Common myeloid progenitor, CD34-positive (primary cell): ENCODE data around the gene FHIT.

Source experiments
- CTCF ChIA-PET: fragments of 350-600 bp; sonication (Branson Sonifier 250); formaldehyde crosslinking; loops from one replicate; lab custom pipeline; 2021; ENCODE audit warnings: antibody characterized with exemption; lab: Charles Lee
- POLR2A ChIA-PET: fragments of 350-600 bp; sonication (Branson Sonifier 250); formaldehyde crosslinking; loops from one replicate; lab custom pipeline; 2021; ENCODE audit warnings: antibody characterized with exemption; lab: Charles Lee
- DNase-seq, 3 donors: peaks; one replicate each; pipeline versions ENCODE4 v3.0.0 to v3.0.0-alpha.2; 2013
- H3K27ac ChIP-seq, 2 experiments: 1 replicate in 1 of 2; 2 replicates in 1 of 2; pipeline ENCODE4 v1.7.0; 2013; ENCODE audit warnings: inconsistent platforms in 2 of 2, low read length in 2 of 2, mild to moderate bottlenecking in 2 of 2, low read depth in 1 of 2, moderate library complexity in 1 of 2; ENCODE audit not compliant: severe bottlenecking in 2 of 2, insufficient read depth in 1 of 2, poor library complexity in 1 of 2
- H3K27me3 ChIP-seq, 5 experiments: replicated peaks in 2 of 5; 1 replicate in 3 of 5; 2 replicates in 2 of 5; pipeline versions ENCODE4 v1.6.1 to v1.7.0; 2013; ENCODE audit warnings: low read length in 4 of 5, mild to moderate bottlenecking in 2 of 5, moderate library complexity in 2 of 5, inconsistent platforms in 1 of 5; ENCODE audit not compliant: insufficient read depth in 5 of 5, control insufficient read depth in 4 of 5
- H3K36me3 ChIP-seq, 4 experiments: 1 replicate in 2 of 4; 2 replicates in 2 of 4; pipeline versions ENCODE4 v1.6.1 to v1.7.0; 2013; ENCODE audit warnings: low read length in 3 of 4, control low read depth in 1 of 4, mild to moderate bottlenecking in 1 of 4; ENCODE audit not compliant: control insufficient read depth in 4 of 4, insufficient read depth in 4 of 4
- H3K4me1 ChIP-seq, 4 experiments: 1 replicate in 3 of 4; 2 replicates in 1 of 4; pipeline versions ENCODE4 v1.6.1 to v1.7.1; 2013; ENCODE audit warnings: low read length in 3 of 4, mild to moderate bottlenecking in 3 of 4, control low read depth in 1 of 4, inconsistent platforms in 1 of 4, moderate library complexity in 1 of 4; ENCODE audit not compliant: control insufficient read depth in 4 of 4, insufficient read depth in 4 of 4; ENCODE audit errors: control extremely low read depth in 1 of 4
- H3K4me3 ChIP-seq, 7 experiments: 1 replicate in 4 of 7; 2 replicates in 3 of 7; pipeline versions ENCODE4 v1.5.1 to v1.7.0; 2013; ENCODE audit warnings: mild to moderate bottlenecking in 7 of 7, low read length in 6 of 7, moderate library complexity in 6 of 7, inconsistent platforms in 2 of 7, low read depth in 2 of 7, control low read depth in 1 of 7; ENCODE audit not compliant: insufficient read depth in 4 of 7, control insufficient read depth in 1 of 7; ENCODE audit errors: extremely low read depth in 1 of 7
- H3K9me3 ChIP-seq, 5 experiments: 1 replicate in 4 of 5; 2 replicates in 1 of 5; pipeline versions ENCODE4 v1.6.1 to v1.7.1; 2013; ENCODE audit warnings: low read length in 4 of 5, mild to moderate bottlenecking in 2 of 5, inconsistent platforms in 1 of 5, low read depth in 1 of 5, moderate library complexity in 1 of 5; ENCODE audit not compliant: control insufficient read depth in 4 of 5, insufficient read depth in 2 of 5; ENCODE audit errors: control extremely low read depth in 1 of 5
- WGBS: methylation state at CpG from one replicate; pipeline ENCODE4 v1.1.5; 2013; ENCODE audit not compliant: insufficient coverage; 5-methylcytosine and 5-hydroxymethylcytosine counted together

Gene FHIT

DNA sequence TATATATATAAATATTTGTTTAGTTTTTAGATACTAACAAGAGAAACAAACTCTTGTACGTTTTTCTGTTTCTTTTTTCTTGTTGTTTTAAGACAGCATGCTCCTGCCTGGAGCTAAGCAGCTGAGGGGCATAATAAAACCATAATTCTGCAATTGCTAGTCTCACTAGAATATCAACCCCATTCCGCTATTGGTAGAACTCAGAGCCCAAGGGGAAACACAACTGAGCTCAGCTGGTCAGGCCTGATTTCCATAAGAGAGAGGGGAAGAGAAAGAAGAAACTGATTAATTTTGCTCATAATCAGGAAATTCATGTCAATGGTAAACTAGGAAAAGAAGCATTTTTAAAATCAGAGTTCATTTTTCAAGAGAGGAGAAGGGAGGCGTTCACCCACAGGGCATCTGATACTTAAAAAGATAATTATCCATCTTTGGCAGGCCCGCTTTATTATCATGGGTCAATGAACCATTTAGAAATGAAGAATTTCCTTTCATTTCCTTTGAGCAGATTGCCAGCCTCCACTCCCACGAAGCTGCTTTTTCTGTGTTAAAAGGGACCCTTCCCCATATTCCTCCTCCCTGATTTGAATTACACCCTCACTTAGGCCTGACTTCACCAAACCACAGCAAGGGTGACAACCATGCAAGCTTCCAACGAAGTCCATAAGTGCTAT lies 1236.1 kb downstream of the FHIT start:
- no peak for DNase-seq
- 92% methylated on average over 2 of the region's 6 CpGs for WGBS
- Histone ChIP-seq H3K9me3 (peaks cover 0 to 6% (median 0%) of the 10 kb centered on the region in 5 experiments), H3K4me3 (no peak overlapping the region), H3K4me1 (peaks cover 12 to 16% (median 16%) of the 10 kb centered on the region in 4 experiments), H3K27ac (no peak overlapping the region), H3K36me3 (no peaks in the 10 kb centered on the region), H3K27me3 (no peaks in the 10 kb centered on the region)
- POLR2A ChIA-PET: no interaction called here
- CTCF ChIA-PET: no interaction called here

GRCh38 chr3:60013241-60013640 lies 1238.0 kb downstream of the FHIT start:
- 88% methylated on average over 1 of the region's 1 CpG for WGBS
- no peak for DNase-seq
- Histone ChIP-seq H3K4me1 (peaks cover 12 to 25% (median 20%) of the 10 kb centered on the region in 4 experiments), H3K36me3 (no peaks in the 10 kb centered on the region), H3K4me3 (no peak overlapping the region), H3K27me3 (no peaks in the 10 kb centered on the region), H3K27ac (no peak overlapping the region), H3K9me3 (peaks cover 0 to 6% (median 0%) of the 10 kb centered on the region in 5 experiments)
- ChIA-PET CTCF (interaction anchor here (1.2 kb wide), 1 partner anchor 10 kb away, joined by 4 read pairs; no protein-coding TSS in a partner anchor), POLR2A (no interaction called here)

DNA sequence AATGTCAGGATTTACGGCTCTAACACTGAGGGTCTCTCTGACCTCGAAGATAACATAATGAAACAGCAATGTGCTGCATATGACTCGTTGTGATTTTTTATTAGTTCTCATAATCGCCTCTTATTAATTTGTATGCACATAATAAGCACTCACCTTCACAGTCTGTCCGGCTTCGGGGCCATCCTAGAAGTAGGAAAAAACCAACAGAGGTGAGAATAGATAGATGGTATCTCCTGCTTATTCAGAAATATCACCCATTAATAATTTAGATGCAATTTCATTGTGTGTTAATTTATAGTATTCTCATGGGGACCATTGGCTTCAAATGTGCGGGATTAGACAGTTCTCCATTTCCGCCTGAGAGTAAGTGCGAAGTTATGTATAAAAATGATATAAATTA lies 1240.0 kb downstream of the FHIT start:
- POLR2A ChIA-PET: no interaction called here

GRCh38 chr3:60010781-60011180 lies 1240.5 kb downstream of the FHIT start:
- WGBS: 0% methylated on average over 2 of the region's 4 CpGs
- ChIA-PET POLR2A (no interaction called here), CTCF (interaction anchor here (0.9 to 1.4 kb wide), 2 partner anchors 13 to 45 kb away, joined by 3 read pairs; no protein-coding TSS in a partner anchor)
- peak; percentile 62 to 94 (median 91) for DNase-seq
- Histone ChIP-seq H3K4me3 (peak overlapping the region in 6 of 7 experiments; percentile 28 to 57 (median 42)), H3K4me1 (peaks cover 18 to 37% (median 28%) of the 10 kb centered on the region in 4 experiments), H3K9me3 (no peaks in the 10 kb centered on the region), H3K27ac (peak overlapping the region in 1 of 2 experiments; percentile 47), H3K27me3 (no peaks in the 10 kb centered on the region), H3K36me3 (no peaks in the 10 kb centered on the region)

More for the DNA sequence above, 1240.0 kb downstream of the FHIT start:
- 0% methylated on average over 1 of the region's 9 CpGs for WGBS
- peak overlapping the region in 4 of 7 experiments; percentile 28 to 57 (median 50) for H3K4me3 ChIP-seq
- H3K4me1 ChIP-seq: peaks cover 18 to 37% (median 28%) of the 10 kb centered on the region in 4 experiments
- peak in 1 of 3 donors; percentile 10 for DNase-seq
- no peaks in the 10 kb centered on the region for H3K27me3 ChIP-seq
- no peaks in the 10 kb centered on the region for H3K36me3 ChIP-seq
- CTCF ChIA-PET: interaction anchor here (1.4 kb wide), 1 partner anchor 45 kb away, joined by 3 read pairs; no protein-coding TSS in a partner anchor
- peak overlapping the region in 1 of 2 experiments; percentile 47 for H3K27ac ChIP-seq
- no peaks in the 10 kb centered on the region for H3K9me3 ChIP-seq

GRCh38 chr3:60009931-60010478 lies 1241.2 kb downstream of the FHIT start:
- H3K27me3 ChIP-seq: no peaks in the 10 kb centered on the region
- peak overlapping the region in 1 of 7 experiments; percentile 51 for H3K4me3 ChIP-seq
- no CpG with 5 or more reads among the region's 3 CpGs for WGBS
- peaks cover 18 to 37% (median 28%) of the 10 kb centered on the region in 4 experiments for H3K4me1 ChIP-seq
- no peak overlapping the region for H3K27ac ChIP-seq
- ChIA-PET CTCF (interaction anchor here (0.9 to 1.4 kb wide), 3 partner anchors 10 to 46 kb away, joined by 3 read pairs; no protein-coding TSS in a partner anchor), POLR2A (no interaction called here)
- H3K9me3 ChIP-seq: no peaks in the 10 kb centered on the region
- H3K36me3 ChIP-seq: no peaks in the 10 kb centered on the region
- DNase-seq: no peak

GRCh38 chr3:60001369-60001768 lies 1249.9 kb downstream of the FHIT start:
- Histone ChIP-seq H3K27me3 (no peaks in the 10 kb centered on the region), H3K27ac (no peak overlapping the region), H3K9me3 (no peaks in the 10 kb centered on the region), H3K36me3 (no peaks in the 10 kb centered on the region), H3K4me1 (no peaks in the 10 kb centered on the region), H3K4me3 (no peak overlapping the region)
- CTCF ChIA-PET: no interaction called here
- 98% methylated on average over 4 of the region's 6 CpGs for WGBS
- POLR2A ChIA-PET: no interaction called here
- DNase-seq: no peak
